ENCODE data around the gene DNTTIP2. TPM values are rescaled to one million over a fixed set of nuclear protein-coding genes. Genes with fewer than 3 reads are reported as not detected.

The DNTTIP2 gene
- total and polyA plus RNA-seq, 12 donors = 12.9 to 109 (median 40.2) TPM

DNA sequence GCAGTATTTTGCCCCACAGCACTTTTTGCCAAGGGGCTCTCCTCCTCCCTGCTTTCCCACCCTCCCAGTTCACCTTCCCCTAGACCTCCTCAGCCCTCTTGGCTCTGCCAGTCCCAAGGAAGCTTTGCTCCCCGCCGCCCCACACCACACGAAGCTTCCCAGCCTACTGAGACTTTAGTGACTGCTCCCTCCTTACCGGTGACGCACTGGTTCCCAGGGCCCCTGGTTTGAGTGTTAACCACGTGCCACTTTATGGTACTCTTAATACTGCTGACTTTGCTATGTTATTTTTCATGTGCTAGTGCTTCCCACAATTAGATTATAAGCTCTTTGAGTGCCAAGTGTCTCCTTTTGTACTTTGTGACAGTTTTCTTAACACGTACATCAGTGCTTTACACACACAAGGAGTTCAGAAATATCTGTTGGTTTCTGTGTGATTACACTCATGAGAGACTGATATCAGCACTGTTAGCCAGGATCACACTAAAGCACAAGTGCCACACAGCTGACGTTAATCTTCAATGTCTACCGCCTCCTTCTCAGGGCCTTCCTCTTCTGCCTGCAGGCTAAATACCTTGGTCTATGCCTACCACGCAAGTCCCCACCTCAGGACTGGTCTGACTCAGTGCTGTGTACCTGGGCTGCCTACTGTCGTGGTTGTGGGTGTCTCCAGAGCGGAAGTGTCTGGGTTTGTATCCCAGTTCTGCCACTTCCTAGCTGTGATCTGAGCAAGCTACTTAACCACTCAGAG, 61.0 kb downstream of the DNTTIP2 start:
- Histone ChIP-seq H3K36me3 (replicated peaks in 1 of 2) (no peaks in the 10 kb centered on the region), H3K4me3 (no peak overlapping the region), H3K27me3 (no peaks in the 10 kb centered on the region), H3K9me3 (replicated peaks in 1 of 3) (no peaks in the 10 kb centered on the region), H3K4me1 (replicated peaks in 1 of 2) (peaks cover 6 to 31% of the 10 kb centered on the region in 2 donors), H3K27ac (peak overlapping the region in 3 of 5 donors; percentile 4 to 80 (median 31))
- peak in 1 of 7 donors; percentile 20 for DNase-seq
- TF ChIP-seq POLR2A (IDR thresholded peaks at IDR 0.05) = no peak
- TF ChIP-seq, protein P1, sequence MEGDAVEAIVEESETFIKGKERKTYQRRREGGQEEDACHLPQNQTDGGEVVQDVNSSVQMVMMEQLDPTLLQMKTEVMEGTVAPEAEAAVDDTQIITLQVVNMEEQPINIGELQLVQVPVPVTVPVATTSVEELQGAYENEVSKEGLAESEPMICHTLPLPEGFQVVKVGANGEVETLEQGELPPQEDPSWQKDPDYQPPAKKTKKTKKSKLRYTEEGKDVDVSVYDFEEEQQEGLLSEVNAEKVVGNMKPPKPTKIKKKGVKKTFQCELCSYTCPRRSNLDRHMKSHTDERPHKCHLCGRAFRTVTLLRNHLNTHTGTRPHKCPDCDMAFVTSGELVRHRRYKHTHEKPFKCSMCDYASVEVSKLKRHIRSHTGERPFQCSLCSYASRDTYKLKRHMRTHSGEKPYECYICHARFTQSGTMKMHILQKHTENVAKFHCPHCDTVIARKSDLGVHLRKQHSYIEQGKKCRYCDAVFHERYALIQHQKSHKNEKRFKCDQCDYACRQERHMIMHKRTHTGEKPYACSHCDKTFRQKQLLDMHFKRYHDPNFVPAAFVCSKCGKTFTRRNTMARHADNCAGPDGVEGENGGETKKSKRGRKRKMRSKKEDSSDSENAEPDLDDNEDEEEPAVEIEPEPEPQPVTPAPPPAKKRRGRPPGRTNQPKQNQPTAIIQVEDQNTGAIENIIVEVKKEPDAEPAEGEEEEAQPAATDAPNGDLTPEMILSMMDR (IDR thresholded peaks at IDR 0.05) = no peak
- 73 to 78% (median 76%) methylated on average over 12 of the region's 12 CpGs for WGBS, 4 donors
- intact Hi-C loops (cut with DNase I) = loop anchor here (10.0 kb wide), 1 partner anchor 383 kb away; no protein-coding TSS in a partner anchor

DNA sequence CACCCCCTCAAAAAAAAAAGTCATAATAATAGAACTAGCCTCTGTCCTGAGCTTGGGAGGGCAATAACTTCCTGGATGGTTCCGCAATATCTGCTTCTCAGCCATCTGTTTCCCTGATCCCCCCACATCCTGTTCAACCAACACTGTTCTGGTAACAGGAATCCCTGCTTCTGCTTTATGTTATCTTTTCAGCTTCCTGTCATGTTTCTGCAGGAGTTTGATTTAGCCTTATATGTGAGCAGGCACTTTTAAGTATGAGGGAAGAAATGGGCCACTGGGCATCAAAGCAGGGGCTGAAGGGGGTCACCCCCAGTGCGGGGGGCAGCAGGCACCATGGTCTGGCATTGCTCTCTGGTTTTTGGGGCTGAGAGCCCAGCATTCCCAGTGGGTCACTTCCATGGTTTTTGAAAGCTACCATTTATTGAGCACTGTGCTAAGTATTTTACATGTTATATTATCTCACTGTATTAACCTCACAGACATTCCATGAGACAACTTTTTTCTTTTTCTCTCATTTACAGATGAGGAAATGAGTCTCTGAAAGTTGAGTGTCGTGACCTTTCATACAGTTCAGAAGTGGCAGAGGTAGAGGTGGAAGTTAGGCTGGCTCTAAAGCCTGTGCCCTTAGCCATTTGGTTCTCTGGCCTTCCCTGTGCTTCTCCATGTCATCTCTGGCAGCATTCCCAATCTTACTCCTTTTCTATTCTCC, 61.9 kb downstream of the DNTTIP2 start:
- 30 to 44% (median 42%) methylated on average over 3 of the region's 3 CpGs for WGBS, 4 donors
- H3K4me3 ChIP-seq = no peak overlapping the region
- H3K36me3 ChIP-seq (replicated peaks in 1 of 2) = no peaks in the 10 kb centered on the region
- no peaks in the 10 kb centered on the region for H3K27me3 ChIP-seq
- intact Hi-C loops (cut with DNase I) = loop anchor here (10.0 kb wide), 1 partner anchor 382 kb away; no protein-coding TSS in a partner anchor
- peak overlapping the region in 4 of 5 donors; percentile 4 to 80 (median 36) for H3K27ac ChIP-seq
- TF ChIP-seq POLR2A (IDR thresholded peaks at IDR 0.05) = no peak
- TF ChIP-seq, protein P1 (IDR thresholded peaks at IDR 0.05) = no peak
- H3K9me3 ChIP-seq (replicated peaks in 1 of 3) = no peaks in the 10 kb centered on the region
- DNase-seq = peak in 4 of 7 donors; percentile 23 to 67 (median 41)
- peaks cover 6 to 31% of the 10 kb centered on the region in 2 donors for H3K4me1 ChIP-seq (replicated peaks in 1 of 2)

MicroRNAs encoded within 50 kb of the gene (microRNA counts, 767-probe panel; counts per million panel counts)
- microRNA hsa-miR-760 = 0 counts per million in 2 donors

Small RNA genes lying within 50 kb of the gene (microRNA-seq; reads per million reads assigned to microRNA genes)
- gene MIR760 = 19.9 to 28.6 (median 27.7) reads per million in 3 donors

Small RNA genes lying within 50 kb of the gene (small RNA-seq; reads per million reads assigned to genes)
- gene AL117351.2 (0 reads per million in 2 donors), gene MIR760 (0.12 to 0.17 reads per million in 2 donors)

Other genes starting within 250 kb of the DNTTIP2 start
- gene BCAR3, start 197.4 kb downstream of the DNTTIP2 start, total RNA-seq = 10 to 100 TPM; 12.7 to 31.6 (median 24.4) TPM
- 10 to 100 TPM in 2 of 3 donors, 1 to 10 TPM in 1; 6.5 to 30.6 (median 15.0) TPM for gene BCAR3, start 197.4 kb downstream of the DNTTIP2 start, polyA plus RNA-seq
- gene GCLM, start 30.2 kb upstream of the DNTTIP2 start, total RNA-seq = 10 to 100 TPM; 17.9 to 53.7 (median 32.3) TPM
- gene GCLM, start 30.2 kb upstream of the DNTTIP2 start, polyA plus RNA-seq = 10 to 100 TPM in 1 of 3 donors, 1 to 10 TPM in 2; 3.9 to 81.3 (median 7.2) TPM
- gene ABCA4, start 241.9 kb upstream of the DNTTIP2 start, total RNA-seq = 1 to 10 TPM in 2 of 9 donors, under 1 TPM in 6, not detected in 1; 0.04 to 1.9 (median 0.13) TPM
- under 1 TPM; 0.10 to 0.40 (median 0.29) TPM for gene ABCA4, start 241.9 kb upstream of the DNTTIP2 start, polyA plus RNA-seq

All from adrenal gland (tissue), 12 donors.